Aorta (tissue), 5 donors: ENCODE measurements around the gene SLC9A9. TPM values are rescaled to one million over a fixed set of nuclear protein-coding genes. Genes with fewer than 3 reads are reported as not detected.

ENCODE experiments used
- ATAC-seq: fragments of 200-7000 bp; cut with Tn5 transposase; one replicate; pipeline ENCODE4 v1.9.1; 2022; ENCODE audit warnings: moderate library complexity; ENCODE audit not compliant: low FRiP score
- DNase-seq, 2 donors: peaks; one replicate each; pipeline ENCODE4 v3.0.0-alpha.2; 2020
- H3K27ac ChIP-seq, 2 donors: one replicate each; pipeline ENCODE4 v1.5.1; 2013; ENCODE audit warnings: low read length in 2 of 2, mild to moderate bottlenecking in 2 of 2, moderate library complexity in 2 of 2, control low read depth in 1 of 2, inconsistent platforms in 1 of 2, low read depth in 1 of 2
- H3K27me3 ChIP-seq, 2 donors: one replicate each; pipeline ENCODE4 v1.6.1; 2013; ENCODE audit warnings: control low read depth in 1 of 2, low read length in 1 of 2, mild to moderate bottlenecking in 1 of 2, moderate library complexity in 1 of 2; ENCODE audit not compliant: insufficient read depth in 2 of 2, control insufficient read depth in 1 of 2
- H3K36me3 ChIP-seq, 2 donors: one replicate each; pipeline ENCODE4 v1.6.1; 2013; ENCODE audit warnings: control low read depth in 1 of 2, low read length in 1 of 2, mild to moderate bottlenecking in 1 of 2; ENCODE audit not compliant: insufficient read depth in 2 of 2, control insufficient read depth in 1 of 2
- H3K4me1 ChIP-seq, 2 donors: one replicate each; pipeline ENCODE4 v1.6.1; 2013; ENCODE audit warnings: low read length in 2 of 2, control low read depth in 1 of 2, mild to moderate bottlenecking in 1 of 2, moderate library complexity in 1 of 2; ENCODE audit not compliant: insufficient read depth in 2 of 2, control insufficient read depth in 1 of 2
- H3K4me3 ChIP-seq, 2 donors: one replicate each; pipeline ENCODE4 v1.5.1; 2013; ENCODE audit warnings: low read length in 2 of 2, control low read depth in 1 of 2, mild to moderate bottlenecking in 1 of 2
- H3K9me3 ChIP-seq: one replicate; pipeline ENCODE4 v1.6.1; 2013; ENCODE audit warnings: mild to moderate bottlenecking, low read length; ENCODE audit not compliant: control insufficient read depth
- WGBS, 2 donors: extraction: QIAGEN DNeasy Blood & Tissue Kit; methylation state at CpG; one replicate each; pipeline ENCODE4 v1.1.7; 2013; 5-methylcytosine and 5-hydroxymethylcytosine counted together
- intact Hi-C, 2 donors: fragments of 100-400 bp; cut with DNase I; formaldehyde crosslinking; loops; one replicate each; pipeline versions ENCODE4 v1.14.2 to v1.15.0; 2022
- polyA plus RNA-seq, 2 donors: library from polyadenylated mRNA; stranded (reverse); fragments of 200-250 nt; gene quantifications; one replicate each; pipeline ENCODE4 v1.2.3, GENCODE V29; 2013
- total RNA-seq, 2 donors: library from RNA; stranded (reverse); fragmentation: NEBNext Ultra II Directional; extraction: Animal tissue kit (Norgen Biotek cat#: 25700); gene quantifications; one replicate each; pipeline ENCODE4 v1.2.1, GENCODE V29; 2021
- donor health status: healthy with polysubstance abuse.
- donor health status: Bipolar disorder and iron deficiency.
- donor health status: DM: no; HTN: no; CAD: no.
- donor health status: DM: no; HTN: no; CAD: no.
- donor health status: DM: yes; HTN: yes; CAD: no.

SLC9A9 gene
- total and polyA plus RNA-seq, 4 donors, result 7.3 to 45.8 (median 12.5) TPM

GRCh38 chr3:143351354-143351753 is 496.9 kb downstream of the SLC9A9 start:
- intact Hi-C loops, result no loop called here
- DNase-seq (no peak), ATAC-seq (no peak)
- Histone ChIP-seq H3K4me1 (no peaks in the 10 kb centered on the region), H3K36me3 (peaks cover 0 to 2% of the 10 kb centered on the region in 2 donors), H3K27ac (no peak overlapping the region), H3K9me3 (peaks cover 2% of the 10 kb centered on the region), H3K4me3 (no peak overlapping the region), H3K27me3 (no peaks in the 10 kb centered on the region)
- WGBS, 2 donors, result 48 to 88% methylated on average over 2 of the region's 2 CpGs

GRCh38 chr3:143349455-143349854 is 498.8 kb downstream of the SLC9A9 start:
- 94 to 97% methylated on average over 2 of the region's 2 CpGs for WGBS, 2 donors
- ATAC-seq, result no peak

GRCh38 chr3:143348486-143349327 is 499.6 kb downstream of the SLC9A9 start:
- H3K9me3 ChIP-seq, result no peaks in the 10 kb centered on the region
- H3K4me1 ChIP-seq, result no peaks in the 10 kb centered on the region
- no peaks in the 10 kb centered on the region for H3K36me3 ChIP-seq
- no peak overlapping the region for H3K27ac ChIP-seq
- ATAC-seq, result no peak
- no peaks in the 10 kb centered on the region for H3K27me3 ChIP-seq
- 83 to 89% methylated on average over 5 of the region's 5 CpGs for WGBS, 2 donors
- intact Hi-C loops, result no loop called here
- H3K4me3 ChIP-seq, result no peak overlapping the region
- no peak for DNase-seq

More at GRCh38 chr3:143349455-143349854, 498.8 kb downstream of the SLC9A9 start:
- H3K9me3 ChIP-seq, result peaks cover 2% of the 10 kb centered on the region
- no peak for DNase-seq
- H3K36me3 ChIP-seq, result peaks cover 0 to 2% of the 10 kb centered on the region in 2 donors
- H3K4me1 ChIP-seq, result no peaks in the 10 kb centered on the region
- H3K27ac ChIP-seq, result no peak overlapping the region
- no peaks in the 10 kb centered on the region for H3K27me3 ChIP-seq
- H3K4me3 ChIP-seq, result no peak overlapping the region
- intact Hi-C loops, result no loop called here

- no peaks in the 10 kb centered on the region for H3K9me3 ChIP-seq
- DNase-seq (no peak), ATAC-seq (no peak)
- H3K27me3 ChIP-seq, result no peaks in the 10 kb centered on the region
- no peak overlapping the region for H3K4me3 ChIP-seq
- 56 to 71% methylated on average over 1 of the region's 1 CpG for WGBS, 2 donors
- H3K4me1 ChIP-seq, result no peaks in the 10 kb centered on the region
- no peaks in the 10 kb centered on the region for H3K36me3 ChIP-seq
- H3K27ac ChIP-seq, result no peak overlapping the region
- intact Hi-C loops, result no loop called here
Measured at GRCh38 chr3:143344516-143345165, 503.6 kb downstream of the SLC9A9 start.

GRCh38 chr3:143343944-143344343 is 504.3 kb downstream of the SLC9A9 start:
- H3K9me3 ChIP-seq, result no peaks in the 10 kb centered on the region
- no peak for ATAC-seq
- no peak for DNase-seq
- H3K27ac ChIP-seq, result no peak overlapping the region
- WGBS, 2 donors, result 97 to 98% methylated on average over 1 of the region's 1 CpG
- intact Hi-C loops, result no loop called here
- H3K4me1 ChIP-seq, result no peaks in the 10 kb centered on the region
- H3K4me3 ChIP-seq, result no peak overlapping the region
- H3K27me3 ChIP-seq, result no peaks in the 10 kb centered on the region
- no peaks in the 10 kb centered on the region for H3K36me3 ChIP-seq

- WGBS, 2 donors, result 98 to 100% methylated on average over 1 of the region's 1 CpG
- intact Hi-C loops, result no loop called here
- H3K9me3 ChIP-seq, result no peaks in the 10 kb centered on the region
- ATAC-seq, result no peak
- DNase-seq, result no peak
- H3K27me3 ChIP-seq, result no peaks in the 10 kb centered on the region
- no peaks in the 10 kb centered on the region for H3K36me3 ChIP-seq
- H3K4me3 ChIP-seq, result no peak overlapping the region
- no peak overlapping the region for H3K27ac ChIP-seq
- H3K4me1 ChIP-seq, result no peaks in the 10 kb centered on the region
Measured at GRCh38 chr3:143343031-143343430, 505.2 kb downstream of the SLC9A9 start.

GRCh38 chr3:143339451-143339850 is 508.8 kb downstream of the SLC9A9 start:
- 94% methylated on average over 2 of the region's 2 CpGs for WGBS, 2 donors
- no peaks in the 10 kb centered on the region for H3K36me3 ChIP-seq
- no peak overlapping the region for H3K4me3 ChIP-seq
- intact Hi-C loops, result no loop called here
- no peak overlapping the region for H3K27ac ChIP-seq
- no peaks in the 10 kb centered on the region for H3K9me3 ChIP-seq
- no peaks in the 10 kb centered on the region for H3K27me3 ChIP-seq
- H3K4me1 ChIP-seq, result peaks cover 1 to 4% of the 10 kb centered on the region in 2 donors
- ATAC-seq, result no peak
- DNase-seq, result no peak

- DNase-seq (no peak), ATAC-seq (no peak)
- intact Hi-C loops, result no loop called here
- Histone ChIP-seq H3K27me3 (no peaks in the 10 kb centered on the region), H3K36me3 (no peaks in the 10 kb centered on the region), H3K4me3 (no peak overlapping the region), H3K27ac (no peak overlapping the region), H3K4me1 (peaks cover 1 to 4% of the 10 kb centered on the region in 2 donors), H3K9me3 (no peaks in the 10 kb centered on the region)
- 2 to 11% methylated on average over 2 of the region's 2 CpGs for WGBS, 2 donors
Measured at GRCh38 chr3:143337387-143337786, 510.9 kb downstream of the SLC9A9 start.

- no peak overlapping the region for H3K27ac ChIP-seq
- no peak overlapping the region for H3K4me3 ChIP-seq
- no peaks in the 10 kb centered on the region for H3K9me3 ChIP-seq
- ATAC-seq (no peak), DNase-seq (no peak)
- H3K27me3 ChIP-seq, result no peaks in the 10 kb centered on the region
- 95 to 96% methylated on average over 4 of the region's 4 CpGs for WGBS, 2 donors
- intact Hi-C loops, result no loop called here
- peaks cover 1 to 4% of the 10 kb centered on the region in 2 donors for H3K4me1 ChIP-seq
- no peaks in the 10 kb centered on the region for H3K36me3 ChIP-seq
Measured at GRCh38 chr3:143334231-143334630, 514.0 kb downstream of the SLC9A9 start.
